HEK293T (cell line): Measurements from ENCODE around the gene SMOC2.

Source experiments
- CTCF ChIA-PET: fragments of 350-600 bp; formaldehyde crosslinking; extraction: SDS; loops from one replicate; lab custom pipeline; 2021; ENCODE audit warnings: antibody characterized with exemption, inconsistent platforms; lab: Yijun Ruan, JAX
- POLR2A ChIA-PET: fragments of 350-600 bp; formaldehyde crosslinking; extraction: SDS; loops from one replicate; lab custom pipeline; 2020; ENCODE audit warnings: antibody characterized with exemption, inconsistent platforms; lab: Yijun Ruan, JAX
- DNase-seq: peaks from one replicate; pipeline ENCODE4 v3.0.0; 2012; ENCODE audit warnings: mixed read lengths; ENCODE audit errors: extremely low spot score
- ARNT ChIP-seq: fragments of 450-650 bp; IDR thresholded peaks from 2 replicates; pipeline ENCODE4 v1.6.1; 2017; ENCODE audit warnings: mild to moderate bottlenecking
- BHLHE40 ChIP-seq: fragments of 450-650 bp; IDR thresholded peaks from 2 replicates; pipeline ENCODE4 v1.6.1; 2016; ENCODE audit warnings: mild to moderate bottlenecking, moderate library complexity, borderline replicate concordance
- CTBP1 ChIP-seq: fragments of 450-650 bp; IDR thresholded peaks from 2 replicates; pipeline ENCODE4 v1.6.1; 2016; ENCODE audit warnings: borderline replicate concordance
- ELF4 ChIP-seq: fragments of 450-650 bp; IDR thresholded peaks from 2 replicates; pipeline ENCODE4 v1.6.1; 2017; ENCODE audit warnings: antibody characterized with exemption
- FOXA1 ChIP-seq: fragments of 450-650 bp; IDR thresholded peaks from 2 replicates; pipeline ENCODE4 v1.6.1; 2016; ENCODE audit warnings: mild to moderate bottlenecking
- FOXK2 ChIP-seq: fragments of 450-650 bp; IDR thresholded peaks from 2 replicates; pipeline ENCODE4 v1.6.1; 2016; ENCODE audit warnings: mild to moderate bottlenecking
- FOXM1 ChIP-seq: fragments of 450-650 bp; IDR thresholded peaks from 2 replicates; pipeline ENCODE4 v1.6.1; 2017; ENCODE audit warnings: mild to moderate bottlenecking, borderline replicate concordance
- HDGF ChIP-seq: fragments of 450-650 bp; IDR thresholded peaks from 2 replicates; pipeline ENCODE4 v1.6.1; 2017; ENCODE audit warnings: antibody characterized with exemption, borderline replicate concordance
- L3MBTL2 ChIP-seq: fragments of 450-650 bp; conservative IDR thresholded peaks from 2 replicates; pipeline ENCODE4 v1.6.1; 2016; ENCODE audit warnings: mild to moderate bottlenecking
- LEF1 ChIP-seq: fragments of 450-650 bp; IDR thresholded peaks from 2 replicates; pipeline ENCODE4 v1.6.1; 2017; ENCODE audit warnings: mild to moderate bottlenecking, borderline replicate concordance
- NFRKB ChIP-seq: fragments of 450-650 bp; IDR thresholded peaks from 2 replicates; pipeline ENCODE4 v1.6.1; 2016; ENCODE audit warnings: mild to moderate bottlenecking, moderate library complexity
- PKNOX1 ChIP-seq: fragments of 450-650 bp; IDR thresholded peaks from 2 replicates; pipeline ENCODE4 v1.6.1; 2016
- SP1 ChIP-seq: fragments of 450-650 bp; IDR thresholded peaks from 2 replicates; pipeline ENCODE4 v1.6.1; 2017
- SUZ12 ChIP-seq: fragments of 450-650 bp; IDR thresholded peaks from 2 replicates; pipeline ENCODE4 v1.6.1; 2016; ENCODE audit warnings: mild to moderate bottlenecking
- TARDBP ChIP-seq: fragments of 450-650 bp; IDR thresholded peaks from 2 replicates; pipeline ENCODE4 v1.6.1; 2016
- ZNF384 ChIP-seq: fragments of 450-650 bp; IDR thresholded peaks from 2 replicates; pipeline ENCODE4 v1.6.1; 2016

SMOC2 gene

DNA sequence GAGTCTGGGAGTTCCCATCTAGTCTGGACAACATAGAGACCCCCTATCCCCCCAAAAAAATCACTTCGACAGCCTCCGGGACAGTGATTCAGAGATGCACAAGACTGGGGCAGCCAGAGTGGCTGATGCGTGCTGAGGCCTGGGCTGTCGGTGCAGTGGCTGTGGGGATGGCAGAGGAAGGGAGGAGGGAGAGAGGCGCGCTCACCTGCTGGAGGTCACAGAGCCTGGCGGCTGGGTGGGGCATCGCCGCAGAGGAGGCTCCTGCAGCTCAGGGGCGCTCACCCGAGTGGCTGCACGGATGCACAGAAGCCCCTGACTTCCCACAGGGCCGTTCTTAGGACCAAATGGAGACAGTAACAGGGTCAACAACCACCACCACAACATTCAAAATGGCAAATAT lies 182.8 kb downstream of the SMOC2 start:
- POLR2A ChIA-PET: no interaction called here
- TF ChIP-seq LEF1 (no peak), FOXM1 (no peak), L3MBTL2 (no peak), FOXA1 (no peak)
- CTCF ChIA-PET: no interaction called here
- no peak for DNase-seq

GRCh38 chr6:168624540-168624939 lies 183.6 kb downstream of the SMOC2 start:
- no peak for DNase-seq
- POLR2A ChIA-PET: no interaction called here
- TF ChIP-seq TARDBP: 0 out of 2 replicates have a peak, but pooled peaks have one; percentile 13
- no peak for TF ChIP-seq FOXM1
- no peak for TF ChIP-seq HDGF
- TF ChIP-seq ELF4: no peak
- no peak for TF ChIP-seq CTBP1
- CTCF ChIA-PET: no interaction called here

DNA sequence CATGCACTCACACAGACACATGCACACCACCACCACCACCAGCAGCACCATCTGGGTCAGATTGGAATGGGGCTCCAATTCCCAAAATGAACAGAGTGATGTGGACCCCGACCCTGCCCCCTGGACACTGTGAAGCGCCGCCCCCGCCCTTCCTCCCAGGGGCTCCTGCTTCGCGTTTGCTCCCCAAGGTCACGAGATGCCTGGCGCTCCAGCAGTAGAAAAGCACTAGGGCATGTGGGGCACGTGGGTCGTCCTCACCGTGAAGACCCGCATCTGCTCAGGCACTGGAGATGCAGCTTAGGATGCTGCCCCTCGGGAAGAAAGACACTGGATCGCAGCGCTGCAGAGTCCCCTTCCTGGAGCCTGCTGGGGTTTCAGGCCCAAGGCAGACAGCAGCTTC lies 184.0 kb downstream of the SMOC2 start:
- ChIA-PET POLR2A (no interaction called here), CTCF (no interaction called here)
- TF ChIP-seq TARDBP (no peak), SP1 (no peak), ELF4 (no peak), PKNOX1 (no peak), CTBP1 (no peak), ZNF384 (no peak), HDGF (no peak)
- DNase-seq: no peak

GRCh38 chr6:168625602-168626001 lies 184.6 kb downstream of the SMOC2 start:
- POLR2A ChIA-PET: no interaction called here
- DNase-seq: no peak
- CTCF ChIA-PET: no interaction called here
- TF ChIP-seq NFRKB (no peak), FOXM1 (no peak), BHLHE40 (no peak), FOXK2 (no peak), ELF4 (no peak), SUZ12 (no peak), CTBP1 (no peak), PKNOX1 (no peak), HDGF (no peak), LEF1 (no peak), TARDBP (no peak), FOXA1 (no peak), L3MBTL2 (no peak), ARNT (no peak), ZNF384 (no peak), SP1 (no peak)

DNA sequence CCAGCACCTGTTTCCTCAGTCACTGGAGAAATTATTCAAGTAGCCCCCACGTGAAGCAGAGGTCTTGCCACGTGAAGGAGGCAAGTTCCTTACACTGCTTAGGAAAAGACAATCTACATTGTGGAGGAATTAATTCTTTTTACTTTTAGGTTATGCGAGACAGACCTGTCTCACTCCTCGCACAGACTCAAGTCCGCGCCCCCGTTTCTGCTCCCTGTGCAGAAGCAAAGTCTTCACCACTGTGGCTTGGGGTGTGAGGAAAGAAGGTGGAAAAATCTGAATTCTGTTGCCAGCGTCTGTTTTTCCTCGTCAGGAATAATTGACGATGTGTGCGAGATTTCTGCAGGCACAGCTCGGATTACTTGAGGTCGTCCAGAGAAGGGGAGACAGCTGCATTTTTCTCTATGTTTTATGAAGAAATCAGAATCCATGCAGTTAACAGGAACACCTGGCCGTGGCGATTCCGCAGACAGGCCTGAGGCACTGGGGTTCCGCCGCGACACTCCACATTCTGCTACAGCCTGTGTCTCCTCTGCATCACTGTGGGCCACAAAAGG lies 185.1 kb downstream of the SMOC2 start:
- no peak for DNase-seq
- TF ChIP-seq FOXK2 (no peak), CTBP1 (no peak), HDGF (no peak), FOXM1 (no peak), ZNF384 (no peak), SP1 (no peak), ELF4 (no peak), LEF1 (no peak)
- ChIA-PET POLR2A (no interaction called here), CTCF (no interaction called here)

DNA sequence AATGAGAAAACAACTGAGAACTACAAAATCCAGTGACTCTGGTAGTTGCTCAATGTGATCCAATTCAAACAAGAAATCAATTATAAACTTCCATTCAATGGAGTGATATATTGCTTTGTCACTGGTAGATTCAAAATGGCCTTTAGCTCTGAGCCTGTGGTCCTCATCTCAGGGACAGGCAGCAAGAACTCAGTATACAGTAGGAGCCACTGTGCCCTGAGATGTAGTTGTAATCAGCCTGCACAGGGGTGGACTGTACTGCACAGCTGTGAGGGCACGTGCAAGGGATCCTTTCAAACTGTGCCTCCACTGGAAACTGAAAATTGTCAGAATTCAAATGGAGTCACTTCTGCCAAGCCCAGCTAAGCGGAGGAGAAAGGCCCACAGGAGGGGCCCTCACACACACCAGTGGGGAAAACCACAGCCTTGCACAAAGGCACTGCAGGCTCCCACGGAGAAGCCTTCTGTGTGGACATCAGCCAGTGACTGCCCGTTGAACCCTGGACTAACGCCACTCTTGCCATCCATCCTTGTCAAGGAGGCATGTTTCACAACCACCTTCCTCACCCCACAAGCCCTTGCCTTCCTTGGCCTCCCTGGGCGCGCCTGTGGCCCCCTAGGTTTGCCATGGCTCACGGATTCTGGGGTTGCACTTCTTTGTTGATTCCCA lies 186.7 kb downstream of the SMOC2 start:
- DNase-seq: no peak
- ChIA-PET CTCF (no interaction called here), POLR2A (no interaction called here)
- TF ChIP-seq PKNOX1 (no peak), SP1 (no peak), ZNF384 (no peak), FOXM1 (no peak), BHLHE40 (no peak), L3MBTL2 (no peak), CTBP1 (no peak), NFRKB (no peak), FOXA1 (no peak), ELF4 (no peak), LEF1 (no peak), SUZ12 (no peak), TARDBP (no peak), FOXK2 (no peak), ARNT (no peak), HDGF (no peak)

GRCh38 chr6:168628176-168628553 lies 187.2 kb downstream of the SMOC2 start:
- POLR2A ChIA-PET: no interaction called here
- no peak for DNase-seq
- TF ChIP-seq ARNT (no peak), FOXM1 (no peak), ELF4 (no peak), LEF1 (no peak), FOXA1 (no peak), SP1 (no peak), NFRKB (no peak), HDGF (no peak), SUZ12 (no peak), CTBP1 (no peak), L3MBTL2 (no peak), FOXK2 (no peak)
- CTCF ChIA-PET: no interaction called here
